CD14-positive monocyte (primary cell): ENCODE results near the gene RNF217. TPM values are rescaled to one million over a fixed set of nuclear protein-coding genes. Genes with fewer than 3 reads are reported as not detected.

Source experiments
- DNase-seq, 3 donors: peaks; one replicate each; pipeline ENCODE4 v3.0.0-alpha.2; 2011 to 2022
- H2AFZ ChIP-seq: 2 replicates; pipeline ENCODE4 v1.6.0; 2012; ENCODE audit warnings: mild to moderate bottlenecking, low read depth, low read length, inconsistent platforms; ENCODE audit not compliant: insufficient read depth, poor library complexity, severe bottlenecking
- H3K27ac ChIP-seq, 2 donors: 1 replicate in 1 of 2; 2 replicates in 1 of 2; pipeline ENCODE4 v1.5.1; 2012 to 2013; ENCODE audit warnings: low read length in 2 of 2, control low read depth in 1 of 2, inconsistent platforms in 1 of 2, low read depth in 1 of 2, mild to moderate bottlenecking in 1 of 2
- H3K27me3 ChIP-seq, 2 donors: one replicate each; pipeline versions ENCODE4 v1.6.0 to v1.6.1; 2011 to 2013; ENCODE audit warnings: low read length in 2 of 2; ENCODE audit not compliant: control insufficient read depth in 2 of 2, insufficient read depth in 2 of 2
- H3K36me3 ChIP-seq, 2 donors: replicated peaks in 1 of 2; 1 replicate in 1 of 2; 2 replicates in 1 of 2; pipeline versions ENCODE4 v1.5.1 to v1.6.1; 2012 to 2013; ENCODE audit warnings: low read length in 2 of 2, control low read depth in 1 of 2, inconsistent platforms in 1 of 2, mild to moderate bottlenecking in 1 of 2; ENCODE audit not compliant: insufficient read depth in 2 of 2, control insufficient read depth in 1 of 2
- H3K4me1 ChIP-seq, 2 donors: 1 replicate in 1 of 2; 2 replicates in 1 of 2; pipeline versions ENCODE4 v1.5.1 to v1.6.1; 2012 to 2013; ENCODE audit warnings: low read length in 2 of 2, control low read depth in 1 of 2, inconsistent platforms in 1 of 2, mild to moderate bottlenecking in 1 of 2, moderate library complexity in 1 of 2; ENCODE audit not compliant: insufficient read depth in 2 of 2, control insufficient read depth in 1 of 2
- H3K4me2 ChIP-seq: replicated peaks from 2 replicates; pipeline ENCODE3; 2012; ENCODE audit warnings: low read length, moderate library complexity, mild to moderate bottlenecking; ENCODE audit not compliant: poor library complexity, severe bottlenecking; ENCODE audit errors: extremely low read depth
- H3K4me3 ChIP-seq, 3 experiments: fragments of 200-600 bp in 1 of 3; sonication (generic) in 1 of 3; replicated peaks in 1 of 3; 1 replicate in 2 of 3; 2 replicates in 1 of 3; pipeline ENCODE4 v1.5.1; 2011 to 2013; ENCODE audit warnings: low read length in 3 of 3, mild to moderate bottlenecking in 3 of 3, control low read depth in 2 of 3, low read depth in 2 of 3, inconsistent platforms in 1 of 3, moderate library complexity in 1 of 3
- H3K79me2 ChIP-seq: 2 replicates; pipeline ENCODE4 v1.6.0; 2012; ENCODE audit warnings: mild to moderate bottlenecking, control low read depth, inconsistent platforms, low read length, moderate library complexity; ENCODE audit not compliant: insufficient read depth
- H3K9ac ChIP-seq: 2 replicates; pipeline ENCODE4 v1.6.0; 2017; ENCODE audit warnings: low read length, mild to moderate bottlenecking; ENCODE audit not compliant: insufficient read depth, poor library complexity, severe bottlenecking
- H3K9me3 ChIP-seq, 2 donors: replicated peaks in 1 of 2; 1 replicate in 1 of 2; 2 replicates in 1 of 2; pipeline versions ENCODE4 v1.5.1 to v1.6.1; 2012 to 2013; ENCODE audit warnings: low read length in 2 of 2, control low read depth in 1 of 2; ENCODE audit not compliant: control insufficient read depth in 1 of 2, insufficient read depth in 1 of 2
- H4K20me1 ChIP-seq: 2 replicates; pipeline ENCODE4 v1.6.0; 2012; ENCODE audit warnings: mild to moderate bottlenecking, low read length, control low read depth, moderate library complexity; ENCODE audit not compliant: insufficient read depth
- H3K27ac Mint-ChIP-seq, 7 donors: one replicate each; pipeline ENCODE4 v1.8.0; 2020; ENCODE audit warnings: mild to moderate bottlenecking in 7 of 7, mixed read lengths in 7 of 7, moderate library complexity in 6 of 7, inconsistent platforms in 2 of 7
- H3K27me3 Mint-ChIP-seq, 3 donors: one replicate each; pipeline ENCODE4 v1.8.0; 2021 to 2022; ENCODE audit warnings: low read depth in 3 of 3, mild to moderate bottlenecking in 3 of 3, mixed read lengths in 3 of 3, moderate library complexity in 3 of 3, inconsistent platforms in 1 of 3
- H3K36me3 Mint-ChIP-seq, 2 donors: one replicate each; pipeline ENCODE4 v1.8.0; 2020; ENCODE audit warnings: mixed read lengths in 2 of 2, inconsistent platforms in 1 of 2, mild to moderate bottlenecking in 1 of 2
- H3K4me1 Mint-ChIP-seq: one replicate; pipeline ENCODE4 v1.8.0; 2020; ENCODE audit warnings: mild to moderate bottlenecking, mixed read lengths
- H3K4me3 Mint-ChIP-seq, 2 donors: one replicate each; pipeline ENCODE4 v1.8.0; 2020; ENCODE audit warnings: mild to moderate bottlenecking in 2 of 2, mixed read lengths in 2 of 2, moderate library complexity in 1 of 2
- H3K9me3 Mint-ChIP-seq, 7 donors: one replicate each; pipeline ENCODE4 v1.8.0; 2020 to 2022; ENCODE audit warnings: mixed read lengths in 7 of 7, mild to moderate bottlenecking in 6 of 7, moderate library complexity in 6 of 7, inconsistent platforms in 2 of 7
- CTCF ChIP-seq: fragments of 200-600 bp; IDR thresholded peaks from one replicate; pipeline ENCODE4 v1.8.0; 2022; ENCODE audit warnings: antibody characterized with exemption, mild to moderate bottlenecking
- WGBS: methylation state at CpG from one replicate; pipeline ENCODE4 v1.1.5; 2013; ENCODE audit warnings: missing lambda C conversion rate; ENCODE audit not compliant: insufficient coverage; 5-methylcytosine and 5-hydroxymethylcytosine counted together
- intact Hi-C, 2 donors: fragments of 100-400 bp; cut with micrococcal nuclease; formaldehyde crosslinking; loops; one replicate each; pipeline versions ENCODE4 v1.15.0 to v1.15.1; 2023
- polyA plus RNA-seq, 3 donors: library from polyadenylated mRNA; depleted of rRNA in 1 of 3; unstranded in 2 of 3; stranded (reverse) in 1 of 3; fragments of 300-500 nt in 2 of 3; fragments of >200 nt in 1 of 3; fragmentation: Illumina TruSeq in 2 of 3; gene quantifications; 1 replicate in 2 of 3; 2 replicates in 1 of 3; pipeline ENCODE4 v1.2.3, GENCODE V29; 2012 to 2021

Gene RNF217
- polyA plus RNA-seq, 3 donors, result 2.2 to 11.6 (median 3.3) TPM

GRCh38 chr6:125009578-125009977 is 47.3 kb downstream of the RNF217 start:
- H3K27ac Mint-ChIP-seq, result no peak overlapping the region

GRCh38 chr6:125013938-125014660 is 51.9 kb downstream of the RNF217 start:
- Histone ChIP-seq H3K4me2 (no peak overlapping the region), H3K9ac (no peak overlapping the region), H3K4me3 (no peak overlapping the region), H4K20me1 (no peaks in the 10 kb centered on the region), H3K79me2 (no peaks in the 10 kb centered on the region), H3K4me1 (peaks cover 6 to 7% of the 10 kb centered on the region in 2 donors), H3K36me3 (no peaks in the 10 kb centered on the region), H2AFZ (no peak overlapping the region), H3K9me3 (no peaks in the 10 kb centered on the region), H3K27me3 (no peaks in the 10 kb centered on the region), H3K27ac (no peak overlapping the region)
- Mint-ChIP-seq H3K4me3 (no peak overlapping the region), H3K27me3 (no peaks in the 10 kb centered on the region), H3K4me1 (peaks cover 27% of the 10 kb centered on the region), H3K36me3 (peaks cover 3 to 8% of the 10 kb centered on the region in 2 donors), H3K27ac (no peak overlapping the region), H3K9me3 (no peaks in the 10 kb centered on the region)
- TF ChIP-seq CTCF, result no peak
- intact Hi-C loops, result no loop called here
- WGBS, result no CpG with 5 or more reads among the region's 2 CpGs
- no peak for DNase-seq

More at GRCh38 chr6:125009578-125009977, 47.3 kb downstream of the RNF217 start:
- Mint-ChIP-seq H3K4me1 (peaks cover 51% of the 10 kb centered on the region), H3K27me3 (no peaks in the 10 kb centered on the region), H3K36me3 (peaks cover 3% of the 10 kb centered on the region in 2 donors), H3K9me3 (peaks cover 0 to 5% (median 3%) of the 10 kb centered on the region in 7 donors), H3K4me3 (no peak overlapping the region)
- WGBS, result 0% methylated on average over 3 of the region's 4 CpGs
- no peaks in the 10 kb centered on the region for H3K27me3 ChIP-seq
- H3K9ac ChIP-seq, result no peak overlapping the region
- H3K4me1 ChIP-seq, result peaks cover 7 to 10% of the 10 kb centered on the region in 2 donors
- no peak overlapping the region for H2AFZ ChIP-seq
- DNase-seq, result no peak
- no peak overlapping the region for H3K4me3 ChIP-seq
- no peak overlapping the region for H3K27ac ChIP-seq
- no peaks in the 10 kb centered on the region for H4K20me1 ChIP-seq
- no peak for TF ChIP-seq CTCF
- no peaks in the 10 kb centered on the region for H3K36me3 ChIP-seq
- no peaks in the 10 kb centered on the region for H3K9me3 ChIP-seq
- H3K4me2 ChIP-seq, result no peak overlapping the region
- no peaks in the 10 kb centered on the region for H3K79me2 ChIP-seq
- intact Hi-C loops, result no loop called here
